ENCODE measurements around the gene SCT.

GRCh38 chr11:597166-597725 lies 29.7 kb downstream of the SCT start:
- TF ChIP-seq EZH2phosphoT487 (IDR thresholded peaks at IDR 0.05; ENCODE audit: insufficient read depth, low read depth) (no peak), EZH2 (IDR thresholded peaks at IDR 0.05; ENCODE audit: insufficient read depth, poor library complexity, severe bottlenecking) (no peak)

Measured in GM23248 (cell line).